D721Med (cell line): ENCODE data around the gene TAL2.

Experiments
- DNase-seq: peaks from one replicate; pipeline ENCODE4 v3.0.0; 2011; ENCODE audit warnings: low spot score; ENCODE audit not compliant: insufficient read length
- FAIRE-seq: peaks from 2 replicates; lab custom pipeline; 2011; peaks lifted over from hg19 to GRCh38; lab: Jason Lieb, UNC
- TF ChIP-seq, protein P1 (sequence below): IDR thresholded peaks from 2 replicates; pipeline ENCODE4 v1.5.1; 2012; ENCODE audit warnings: mild to moderate bottlenecking, control low read depth; ENCODE audit not compliant: insufficient read depth; ENCODE audit errors: missing control alignments

The TAL2 gene

GRCh38 chr9:105637787-105638395 lies 24.4 kb upstream of the TAL2 start:
- TF ChIP-seq, protein P1, sequence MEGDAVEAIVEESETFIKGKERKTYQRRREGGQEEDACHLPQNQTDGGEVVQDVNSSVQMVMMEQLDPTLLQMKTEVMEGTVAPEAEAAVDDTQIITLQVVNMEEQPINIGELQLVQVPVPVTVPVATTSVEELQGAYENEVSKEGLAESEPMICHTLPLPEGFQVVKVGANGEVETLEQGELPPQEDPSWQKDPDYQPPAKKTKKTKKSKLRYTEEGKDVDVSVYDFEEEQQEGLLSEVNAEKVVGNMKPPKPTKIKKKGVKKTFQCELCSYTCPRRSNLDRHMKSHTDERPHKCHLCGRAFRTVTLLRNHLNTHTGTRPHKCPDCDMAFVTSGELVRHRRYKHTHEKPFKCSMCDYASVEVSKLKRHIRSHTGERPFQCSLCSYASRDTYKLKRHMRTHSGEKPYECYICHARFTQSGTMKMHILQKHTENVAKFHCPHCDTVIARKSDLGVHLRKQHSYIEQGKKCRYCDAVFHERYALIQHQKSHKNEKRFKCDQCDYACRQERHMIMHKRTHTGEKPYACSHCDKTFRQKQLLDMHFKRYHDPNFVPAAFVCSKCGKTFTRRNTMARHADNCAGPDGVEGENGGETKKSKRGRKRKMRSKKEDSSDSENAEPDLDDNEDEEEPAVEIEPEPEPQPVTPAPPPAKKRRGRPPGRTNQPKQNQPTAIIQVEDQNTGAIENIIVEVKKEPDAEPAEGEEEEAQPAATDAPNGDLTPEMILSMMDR: peak; percentile 26
- DNase-seq: no peak
- no peak for FAIRE-seq

- DNase-seq (no peak), FAIRE-seq (no peak)
- TF ChIP-seq, protein P1: no peak
Measured at GRCh38 chr9:105639936-105640335, 22.3 kb upstream of the TAL2 start.

DNA sequence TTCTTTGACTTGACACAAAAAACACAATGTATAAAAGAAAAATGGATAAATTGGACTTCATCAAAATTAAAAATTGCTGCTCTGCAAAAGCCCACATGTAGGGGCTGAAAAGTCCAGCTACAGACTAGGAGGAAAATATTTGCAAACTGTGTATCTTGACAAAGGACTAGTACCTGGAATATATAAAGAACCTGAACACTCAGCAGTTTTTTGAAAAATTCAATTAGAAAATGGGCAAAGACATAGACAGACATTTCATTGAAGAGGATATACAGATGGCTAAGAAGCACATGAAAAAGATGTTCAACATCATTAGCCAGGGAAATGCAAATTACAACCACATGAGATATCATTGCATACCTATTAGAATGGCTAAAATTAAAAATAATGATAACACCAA lies 18.5 kb upstream of the TAL2 start:
- no peak for DNase-seq
- TF ChIP-seq, protein P1: no peak
- no peak for FAIRE-seq

DNA sequence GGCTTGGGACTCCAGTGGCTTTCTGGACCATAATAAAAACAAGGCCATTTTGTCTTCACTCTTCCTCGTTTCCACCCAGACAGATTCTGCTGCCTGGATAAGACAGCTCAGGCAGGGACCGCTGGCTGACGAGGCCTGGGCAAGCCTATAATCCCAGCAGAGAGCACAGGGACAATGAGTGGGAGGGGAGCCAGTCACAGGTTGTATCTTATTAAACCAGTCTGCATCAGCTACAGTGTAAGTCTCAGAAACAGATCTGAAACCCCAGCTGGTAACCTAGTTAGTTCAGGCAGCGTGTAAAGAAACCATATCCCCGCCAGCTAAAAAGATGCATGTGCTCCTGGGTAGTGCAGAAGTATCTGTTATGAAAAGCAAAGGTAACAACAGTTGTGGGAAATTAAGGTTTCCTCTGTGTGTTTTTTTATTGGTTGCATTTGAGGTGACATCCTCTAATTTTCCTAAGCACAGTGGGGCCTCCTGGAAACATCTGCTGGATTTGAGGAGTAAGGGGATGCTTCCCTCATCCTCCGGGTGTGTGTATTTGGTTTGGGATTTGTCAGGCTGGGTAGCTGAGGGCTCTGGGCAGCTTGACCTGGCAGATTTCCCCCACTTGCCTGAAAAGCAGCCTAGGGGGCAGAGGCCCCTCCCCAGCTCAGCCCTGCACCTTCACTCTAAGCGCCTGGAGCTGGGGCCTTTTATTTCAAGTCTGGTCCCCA lies 15.2 kb upstream of the TAL2 start:
- TF ChIP-seq, protein P1: no peak
- FAIRE-seq (peak; percentile 68), DNase-seq (no peak)

- no peak for DNase-seq
- FAIRE-seq: no peak
- TF ChIP-seq, protein P1: no peak
Measured at GRCh38 chr9:105647595-105648349, 14.5 kb upstream of the TAL2 start.

- TF ChIP-seq, protein P1: peak; percentile 12
- FAIRE-seq (peak; percentile 82), DNase-seq (no peak)
Measured at GRCh38 chr9:105651806-105652205, 10.5 kb upstream of the TAL2 start.
